Ishikawa (cell line): ENCODE results near the gene AGFG2.

Source experiments
- CEBPB ChIP-seq: IDR thresholded peaks from 2 replicates; pipeline ENCODE4 v1.6.1; 2012
- CREB1 ChIP-seq: IDR thresholded peaks from 2 replicates; pipeline ENCODE4 v1.6.1; 2012; ENCODE audit warnings: low read depth
- EGR1 ChIP-seq: IDR thresholded peaks from 2 replicates; pipeline ENCODE4 v1.6.1; 2012
- EP300 ChIP-seq: IDR thresholded peaks from 2 replicates; pipeline ENCODE4 v1.6.1; 2012; ENCODE audit warnings: borderline replicate concordance
- FOXM1 ChIP-seq: IDR thresholded peaks from 2 replicates; pipeline ENCODE4 v1.6.1; 2012; ENCODE audit warnings: low read depth, borderline replicate concordance
- MAX ChIP-seq: IDR thresholded peaks from 2 replicates; pipeline ENCODE4 v1.6.1; 2012
- NFIC ChIP-seq: IDR thresholded peaks from 2 replicates; pipeline ENCODE4 v1.6.1; 2012
- REST ChIP-seq: IDR thresholded peaks from 2 replicates; pipeline ENCODE4 v1.6.1; 2012; ENCODE audit warnings: low read depth, mild to moderate bottlenecking
- TAF1 ChIP-seq: IDR thresholded peaks from 2 replicates; pipeline ENCODE4 v1.6.1; 2012; ENCODE audit warnings: low read depth, mild to moderate bottlenecking
- TEAD4 ChIP-seq: IDR thresholded peaks from 2 replicates; pipeline ENCODE4 v1.6.1; 2012
- USF1 ChIP-seq: IDR thresholded peaks from 2 replicates; pipeline ENCODE4 v1.6.1; 2012
- YY1 ChIP-seq: IDR thresholded peaks from 2 replicates; pipeline ENCODE4 v1.6.1; 2012; ENCODE audit warnings: low read depth

- TF ChIP-seq CREB1 (no peak), EP300 (no peak), CEBPB (no peak), EGR1 (no peak), REST (no peak), FOXM1 (no peak), TEAD4 (no peak), USF1 (no peak), TAF1 (no peak), NFIC (no peak), MAX (no peak), YY1 (no peak)
These were observed 71.0 kb downstream of the AGFG2 start for GRCh38 chr7:100609958-100610357.
